ENCODE results near the gene ZNF48. TPM values are rescaled to one million over a fixed set of nuclear protein-coding genes. Genes with fewer than 3 reads are reported as not detected.

Gene ZNF48
- total RNA-seq, 1 donor from 2014 or later: 11.8 TPM

DNA sequence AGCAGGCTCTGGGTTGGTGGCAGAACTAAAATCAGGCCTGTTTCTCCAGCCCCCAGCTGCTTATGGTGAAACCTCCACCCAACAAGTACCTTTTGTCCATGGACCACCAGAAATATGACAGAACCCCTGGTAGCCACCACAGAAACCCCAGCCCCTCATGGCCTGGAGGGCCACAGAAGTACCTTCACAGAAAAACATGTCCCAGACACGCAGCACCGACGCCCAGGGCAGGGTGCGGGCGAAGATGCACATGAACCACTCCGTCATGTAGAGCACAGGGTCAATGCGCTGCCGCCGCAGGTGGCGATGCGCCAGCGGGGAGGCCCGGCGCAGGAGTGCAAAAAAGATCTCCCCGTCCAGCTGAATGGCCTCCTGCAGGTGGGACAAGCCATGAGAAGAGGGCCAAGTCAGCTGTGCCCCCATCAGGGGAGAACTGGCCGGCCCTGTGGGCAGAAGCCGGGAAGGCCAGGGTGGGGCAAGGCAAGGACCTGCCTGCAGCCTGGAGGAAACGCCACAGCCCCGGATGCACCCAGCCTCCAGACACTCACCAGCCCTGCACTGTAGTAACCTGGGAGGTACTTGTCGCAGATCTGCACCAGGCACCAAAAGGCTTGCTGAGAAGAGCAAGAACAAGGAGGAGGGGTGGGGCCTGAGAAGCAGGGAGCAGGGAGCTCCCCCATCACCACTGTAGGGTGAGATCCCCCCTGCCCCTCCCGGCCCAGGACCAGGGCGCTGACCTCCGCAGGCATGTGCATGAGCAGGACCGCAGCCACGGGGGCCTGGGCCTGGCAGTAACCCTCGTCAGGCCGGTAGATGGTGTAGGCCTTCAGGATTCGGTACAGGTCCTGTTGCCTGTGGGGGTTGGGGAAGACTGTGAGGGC lies 36.0 kb upstream of the ZNF48 start:
- peaks cover 18% of the 10 kb centered on the region for H3K36me3 Mint-ChIP-seq (ENCODE audit: low read depth)
- no peak for TF ChIP-seq CTCF (IDR thresholded peaks at IDR 0.05)
- no peak for DNase-seq (ENCODE audit: low spot score)
- H3K9me3 Mint-ChIP-seq (ENCODE audit: low read depth): no peaks in the 10 kb centered on the region
- H3K27ac Mint-ChIP-seq (ENCODE audit: unreplicated experiment): peak overlapping the region; percentile 8
- H3K4me3 Mint-ChIP-seq (ENCODE audit: unreplicated experiment): no peak overlapping the region
- no peaks in the 10 kb centered on the region for H3K27me3 Mint-ChIP-seq (ENCODE audit: low read depth)
- H3K4me1 Mint-ChIP-seq (ENCODE audit: low read depth): peaks cover 24% of the 10 kb centered on the region

DNA sequence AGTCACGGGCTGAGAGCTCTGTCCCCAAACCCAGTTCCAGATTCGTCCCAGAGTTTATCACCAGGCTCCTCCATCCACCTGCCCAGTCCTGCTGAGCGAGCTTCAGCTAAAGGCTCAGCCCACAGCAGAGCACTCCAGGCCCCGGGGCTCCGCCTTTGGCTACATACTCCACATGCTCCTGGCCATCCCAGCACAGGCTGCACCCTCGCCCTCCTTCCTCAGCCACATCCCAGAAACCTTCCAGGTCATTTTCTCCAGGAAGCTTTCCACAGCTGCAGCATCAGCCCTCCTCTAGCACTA lies 35.4 kb upstream of the ZNF48 start:
- peaks cover 19% of the 10 kb centered on the region for H3K4me1 Mint-ChIP-seq (ENCODE audit: low read depth)
- no peak for DNase-seq (ENCODE audit: low spot score)
- no peak overlapping the region for H3K4me3 Mint-ChIP-seq (ENCODE audit: unreplicated experiment)
- no peak for TF ChIP-seq CTCF (IDR thresholded peaks at IDR 0.05)
- H3K27me3 Mint-ChIP-seq (ENCODE audit: low read depth): no peaks in the 10 kb centered on the region
- H3K9me3 Mint-ChIP-seq (ENCODE audit: low read depth): no peaks in the 10 kb centered on the region
- H3K36me3 Mint-ChIP-seq (ENCODE audit: low read depth): peaks cover 18% of the 10 kb centered on the region
- H3K27ac Mint-ChIP-seq (ENCODE audit: unreplicated experiment): no peak overlapping the region

DNA sequence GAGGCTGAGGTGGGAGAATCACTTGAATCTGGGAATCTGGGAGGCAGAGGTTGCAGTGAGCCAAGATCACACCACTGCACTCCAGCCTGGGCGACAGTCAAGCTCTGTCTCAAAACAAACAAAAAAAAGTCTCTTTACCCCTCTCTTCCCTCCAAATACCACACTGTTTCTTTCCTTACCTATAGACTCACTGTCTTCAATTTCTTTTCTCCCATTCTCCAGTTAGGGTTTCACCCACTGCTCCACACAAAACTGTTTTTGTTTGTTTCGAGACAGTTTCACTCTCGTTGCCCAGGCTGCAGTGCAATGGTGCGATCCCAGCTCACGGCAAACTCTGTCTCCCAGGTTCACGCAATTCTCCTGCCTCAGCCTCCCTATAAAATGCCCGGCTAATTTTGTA lies 34.0 kb upstream of the ZNF48 start:
- Mint-ChIP-seq H3K27ac (ENCODE audit: unreplicated experiment) (no peak overlapping the region), H3K4me3 (ENCODE audit: unreplicated experiment) (no peak overlapping the region), H3K27me3 (ENCODE audit: low read depth) (no peaks in the 10 kb centered on the region), H3K36me3 (ENCODE audit: low read depth) (peaks cover 22% of the 10 kb centered on the region), H3K9me3 (ENCODE audit: low read depth) (no peaks in the 10 kb centered on the region), H3K4me1 (ENCODE audit: low read depth) (peaks cover 18% of the 10 kb centered on the region)
- DNase-seq (ENCODE audit: low spot score): no peak
- no peak for TF ChIP-seq CTCF (IDR thresholded peaks at IDR 0.05)

DNA sequence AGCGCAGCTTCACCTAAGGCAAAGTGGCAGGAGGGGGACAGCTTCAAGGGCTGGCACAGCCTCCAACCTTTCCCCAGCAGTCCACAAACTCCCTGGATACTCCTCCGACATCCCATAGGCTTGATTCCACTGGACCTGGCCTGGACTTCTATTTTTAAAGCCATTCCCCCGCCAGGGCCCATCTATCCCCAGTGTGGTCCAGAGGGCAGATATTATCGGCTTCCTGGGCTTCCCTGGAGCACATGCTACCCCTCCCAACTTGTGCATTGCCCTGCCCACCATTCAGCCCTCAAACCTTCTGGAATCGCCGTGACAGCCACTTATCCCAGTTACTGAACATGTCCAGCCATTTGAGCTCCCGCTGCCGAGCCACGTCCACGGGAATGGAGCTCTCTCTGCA lies 30.0 kb upstream of the ZNF48 start:
- Mint-ChIP-seq H3K4me1 (ENCODE audit: low read depth) (peaks cover 35% of the 10 kb centered on the region), H3K27ac (ENCODE audit: unreplicated experiment) (peak overlapping the region; percentile 45), H3K27me3 (ENCODE audit: low read depth) (no peaks in the 10 kb centered on the region), H3K4me3 (ENCODE audit: unreplicated experiment) (no peak overlapping the region), H3K36me3 (ENCODE audit: low read depth) (peaks cover 19% of the 10 kb centered on the region), H3K9me3 (ENCODE audit: low read depth) (no peaks in the 10 kb centered on the region)
- no peak for DNase-seq (ENCODE audit: low spot score)
- no peak for TF ChIP-seq CTCF (IDR thresholded peaks at IDR 0.05)

GRCh38 chr16:30366511-30366910 lies 28.7 kb upstream of the ZNF48 start:
- no peaks in the 10 kb centered on the region for H3K9me3 Mint-ChIP-seq (ENCODE audit: low read depth)
- TF ChIP-seq CTCF (IDR thresholded peaks at IDR 0.05): no peak
- DNase-seq (ENCODE audit: low spot score): no peak
- H3K27me3 Mint-ChIP-seq (ENCODE audit: low read depth): no peaks in the 10 kb centered on the region
- H3K4me1 Mint-ChIP-seq (ENCODE audit: low read depth): peaks cover 42% of the 10 kb centered on the region
- H3K36me3 Mint-ChIP-seq (ENCODE audit: low read depth): peaks cover 17% of the 10 kb centered on the region
- no peak overlapping the region for H3K4me3 Mint-ChIP-seq (ENCODE audit: unreplicated experiment)
- H3K27ac Mint-ChIP-seq (ENCODE audit: unreplicated experiment): no peak overlapping the region

Measured in chondrocyte (in vitro differentiated cells).